Activated CD4-positive, alpha-beta T cell treated with anti-CD3 and anti-CD28 coated beads, Interleukin-2, Interleukin-4, amounts not matched to agents 100 ng/mL and 50 ng/mL, durations not matched to agents 16 hours and 8 hours (primary cell): ENCODE data around the gene DGCR8.

Experiments
- DNase-seq: peaks from one replicate; pipeline ENCODE4 v3.0.0-alpha.2; 2020; ENCODE audit warnings: low spot score

DGCR8 gene

DNA sequence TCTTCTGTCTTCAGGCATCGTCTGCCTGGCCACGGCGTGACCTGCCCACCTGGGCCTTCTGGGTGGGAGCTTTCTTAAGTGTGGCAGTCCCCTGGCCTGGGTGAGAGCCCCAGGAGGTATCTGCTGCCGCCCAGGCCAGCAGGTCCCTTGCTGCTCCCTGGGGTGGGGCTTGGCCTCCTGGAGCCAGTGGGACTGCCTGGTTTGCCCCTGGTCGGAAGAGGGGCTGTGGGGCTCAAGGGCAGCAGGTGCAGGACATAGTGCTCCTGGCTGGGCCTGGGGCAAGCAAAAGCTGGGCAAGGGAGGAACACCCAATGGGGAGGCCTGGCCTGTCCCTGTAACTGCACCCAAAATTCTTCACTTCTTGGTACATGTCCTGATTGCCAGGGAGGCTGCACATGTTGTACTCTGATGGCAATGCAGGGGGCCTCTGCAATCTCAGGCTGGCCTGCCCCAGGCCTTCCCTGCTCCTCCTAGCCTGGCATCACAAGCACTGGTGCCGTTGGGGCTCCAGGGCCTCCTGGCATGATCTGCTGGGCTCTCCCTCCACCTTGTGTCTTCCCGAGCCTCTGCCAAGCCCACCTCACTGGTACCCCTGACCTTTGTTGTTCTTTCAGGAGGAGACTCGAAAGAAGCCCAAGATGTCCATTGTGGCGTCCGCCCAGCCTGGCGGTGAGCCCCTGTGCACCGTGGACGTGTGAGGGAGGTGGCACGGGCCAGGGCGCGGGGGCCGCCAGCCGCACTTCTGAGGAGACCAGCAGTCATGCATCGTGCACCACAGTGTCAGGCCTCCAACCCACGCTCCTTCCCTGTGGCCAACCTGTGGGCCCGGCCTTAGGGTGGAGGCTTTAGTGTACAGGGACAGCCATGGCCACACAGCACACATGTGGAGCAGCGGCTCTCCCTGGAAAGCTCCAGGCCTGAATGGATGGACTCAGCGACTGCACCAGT, 29.6 kb downstream of the DGCR8 start:
- no peak for DNase-seq

- no peak for DNase-seq
Measured at GRCh38 chr22:20110359-20110985, 30.4 kb downstream of the DGCR8 start.

GRCh38 chr22:20111045-20111688, 31.1 kb downstream of the DGCR8 start:
- no peak for DNase-seq

DNA sequence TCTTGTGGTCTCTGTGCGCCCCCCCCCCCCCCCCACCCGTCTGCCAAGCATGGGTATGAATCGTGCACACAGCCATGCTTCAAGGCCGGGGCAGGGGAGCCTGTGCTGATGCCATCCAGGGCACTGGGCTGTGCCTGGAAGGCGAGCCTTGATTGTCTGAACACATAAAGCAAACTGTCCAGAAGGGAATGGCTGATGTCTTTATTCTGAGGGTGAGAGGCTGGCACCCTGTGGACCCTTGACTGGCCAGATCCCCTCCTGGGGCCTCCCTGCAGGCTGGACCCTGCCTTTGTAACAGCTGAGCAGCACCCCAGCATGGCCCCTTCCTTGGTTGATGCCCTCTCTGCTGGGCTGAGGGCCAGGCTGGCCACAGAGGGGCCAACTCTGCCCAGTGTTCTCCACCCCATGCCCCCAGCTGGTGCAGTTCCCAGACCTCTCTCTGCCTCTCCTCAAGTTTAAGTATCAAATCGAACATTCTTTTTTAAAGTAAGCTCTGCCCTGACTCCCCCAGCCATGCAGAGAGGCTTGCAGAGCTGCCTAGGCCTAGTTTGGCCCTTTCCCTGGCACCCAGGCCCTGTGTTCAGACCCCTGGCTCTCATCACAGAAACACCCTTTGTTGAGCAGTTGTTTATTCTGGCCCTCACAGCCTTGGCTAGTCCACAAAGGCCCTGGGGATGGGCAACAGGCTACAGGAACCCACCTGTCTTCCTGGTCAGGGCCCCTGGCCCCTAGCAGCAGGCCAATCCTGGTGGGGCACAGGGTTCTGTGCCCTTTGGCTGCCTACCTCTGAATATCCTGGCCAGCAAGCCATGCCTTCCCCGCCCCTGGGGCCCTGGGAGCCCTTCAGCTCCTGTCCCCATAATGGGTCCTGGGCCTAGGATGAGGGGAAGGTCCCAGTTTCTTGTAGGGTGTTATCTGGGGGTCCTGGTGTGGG, 31.9 kb downstream of the DGCR8 start:
- DNase-seq = no peak

DNA sequence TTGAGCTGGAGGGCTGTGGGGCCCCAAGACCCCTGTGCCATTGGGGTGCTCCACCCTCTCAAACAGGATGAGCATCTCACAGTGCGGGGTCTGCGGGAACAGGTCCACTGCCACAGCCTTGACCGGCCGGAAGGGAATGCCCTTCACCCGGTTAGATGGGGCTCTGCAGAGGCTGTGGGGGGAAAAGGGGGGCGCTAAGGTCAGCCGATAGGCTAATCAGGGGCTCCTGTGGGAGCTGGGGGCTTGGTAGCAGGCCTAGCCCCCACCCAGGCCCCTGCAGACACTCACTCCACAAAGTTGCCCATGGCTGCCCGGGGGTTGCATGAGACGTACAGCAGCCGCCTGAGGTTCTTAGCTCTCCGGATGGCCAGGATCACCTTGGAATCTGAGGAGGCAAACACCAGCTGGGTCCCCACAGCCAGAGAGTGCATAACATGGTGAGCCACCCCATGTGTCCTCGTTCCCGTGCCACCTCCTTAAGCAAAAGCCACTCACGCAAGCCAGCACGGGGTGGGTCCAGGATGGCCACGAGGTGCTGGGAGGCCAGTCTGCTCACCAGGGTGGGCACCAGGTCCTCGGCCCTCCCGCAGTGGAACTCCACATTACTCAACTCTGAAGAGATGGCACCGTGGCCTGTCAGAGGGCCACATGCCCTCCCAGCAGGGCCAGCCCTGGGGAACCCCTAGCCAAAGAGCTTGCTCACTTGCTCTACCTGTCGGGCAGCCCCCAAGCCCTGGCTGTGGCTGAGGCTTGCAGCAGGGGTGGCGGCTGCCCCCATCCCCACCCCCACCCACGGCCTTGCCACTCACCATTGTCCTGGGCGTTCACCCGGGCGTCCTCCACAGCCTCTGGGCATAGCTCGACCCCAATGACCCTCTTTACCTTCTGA, 32.8 kb downstream of the DGCR8 start:
- DNase-seq = no peak

DNA sequence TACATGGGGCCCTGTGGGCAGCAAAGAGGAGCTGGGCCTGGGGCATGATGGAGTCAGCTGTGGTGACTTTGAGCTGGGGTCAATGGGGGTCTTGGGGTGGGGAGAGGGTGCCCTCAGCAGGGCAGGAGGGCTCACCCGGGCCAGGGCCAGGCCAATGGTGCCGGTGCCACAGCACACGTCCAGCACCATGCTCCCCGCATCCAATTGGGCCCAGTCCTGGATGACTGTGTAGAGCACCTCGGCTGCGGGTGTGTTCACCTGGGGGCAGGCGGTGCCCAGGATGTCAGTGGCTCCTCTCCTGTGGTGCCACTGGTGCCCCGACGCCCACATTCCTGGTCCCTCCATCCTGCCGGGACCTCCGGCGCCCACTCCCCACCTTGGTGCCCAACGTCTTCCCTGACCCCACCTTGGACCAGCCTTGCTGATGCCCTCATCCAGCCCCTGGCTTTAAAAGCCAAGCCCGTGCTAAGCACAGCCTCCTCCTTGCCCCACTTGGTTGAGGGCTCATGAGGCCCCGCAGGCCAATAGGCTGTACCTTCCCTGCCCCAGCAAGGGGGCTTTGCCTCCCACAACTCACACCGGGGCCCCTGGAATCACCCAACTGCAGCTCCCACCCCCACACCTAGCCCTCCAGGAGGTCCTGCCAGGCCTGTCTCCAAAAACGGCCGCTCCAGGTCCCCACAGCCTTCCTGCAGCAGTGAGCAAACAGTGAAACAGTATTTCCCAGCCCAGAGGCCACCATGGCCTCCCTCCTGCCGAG, 33.7 kb downstream of the DGCR8 start:
- DNase-seq = no peak

DNA sequence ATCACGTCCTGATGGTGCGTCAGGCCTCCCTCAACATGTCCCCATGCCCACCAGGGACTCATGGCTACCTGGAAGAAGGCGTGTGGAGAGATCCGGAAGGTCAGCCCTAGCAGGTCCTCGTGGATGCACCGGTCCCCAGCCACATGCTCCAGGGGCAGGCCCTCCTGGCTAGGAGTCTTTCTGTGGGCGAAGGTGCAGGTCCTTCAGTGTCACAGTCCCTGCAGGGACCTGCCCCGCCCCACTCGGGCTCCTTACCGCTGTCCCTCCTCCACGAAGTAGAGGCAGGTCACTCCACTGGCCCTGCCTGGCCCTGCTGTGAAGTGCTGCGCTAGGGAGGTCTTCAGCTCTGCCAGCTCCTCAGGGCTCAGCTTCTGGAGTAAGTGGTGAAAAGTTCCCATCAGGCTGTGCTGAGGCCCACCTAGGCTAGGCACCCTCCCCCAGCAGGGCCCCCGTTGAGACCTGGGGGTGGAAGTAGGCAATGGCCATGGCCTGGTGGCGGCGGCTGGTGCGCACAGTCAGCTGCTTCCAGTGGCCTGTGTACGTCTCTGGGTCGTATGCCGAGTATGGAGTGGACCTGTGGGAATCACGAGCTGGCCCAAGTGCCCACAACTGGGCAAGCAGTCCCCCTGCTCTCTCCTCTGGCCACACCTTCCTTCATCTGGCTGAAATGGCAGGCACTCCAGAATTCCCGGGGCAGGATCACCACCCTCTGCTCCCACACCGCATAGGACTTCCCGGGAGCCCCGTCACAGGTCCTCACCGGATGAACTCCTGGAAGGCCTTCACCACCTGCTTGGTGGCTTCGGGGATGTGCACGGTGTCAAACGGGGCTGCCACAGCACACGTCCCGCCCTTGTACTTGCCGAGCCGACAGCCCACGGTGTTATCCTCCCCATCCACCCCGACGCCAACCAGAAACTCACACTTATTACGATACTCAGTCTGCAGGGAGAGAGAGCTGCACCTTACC, 34.8 kb downstream of the DGCR8 start:
- no peak for DNase-seq

GRCh38 chr22:20115691-20116375, 35.8 kb downstream of the DGCR8 start, which contains the start of gene RANBP1:
TSS of gene RANBP1 (plus strand) at chr22:20116104. CDS start at chr22:20116185, 81 bp downstream.
- DNase-seq = no peak

DNA sequence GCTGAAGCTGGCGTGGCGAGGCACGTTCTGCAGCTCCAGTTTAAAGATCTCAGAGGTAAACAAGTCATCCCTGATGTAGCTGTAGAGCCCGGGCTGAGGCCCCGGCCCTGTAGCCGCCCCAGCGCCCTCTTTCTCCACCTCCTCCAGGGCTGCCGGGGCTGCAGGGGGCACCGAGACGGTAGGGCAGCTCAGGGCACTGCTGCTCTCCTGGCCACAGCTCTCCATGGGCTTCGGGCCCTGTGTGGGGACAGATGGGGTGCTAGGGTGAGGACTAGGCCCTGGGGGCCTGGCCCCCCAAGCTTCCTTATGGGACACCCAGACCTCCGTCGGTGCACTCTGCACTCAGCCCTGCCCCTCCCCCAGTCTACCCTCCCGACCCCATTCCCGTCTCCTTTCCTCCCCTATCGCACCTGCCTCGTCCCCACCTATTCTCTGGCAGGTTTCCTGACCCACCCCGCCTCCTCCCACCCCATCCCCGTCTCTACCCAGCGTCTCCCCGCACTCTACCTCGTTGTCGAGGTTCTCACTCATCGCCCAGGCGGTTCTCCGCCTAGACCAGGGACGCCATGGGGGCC, 36.4 kb downstream of the DGCR8 start:
- no peak for DNase-seq

DNA sequence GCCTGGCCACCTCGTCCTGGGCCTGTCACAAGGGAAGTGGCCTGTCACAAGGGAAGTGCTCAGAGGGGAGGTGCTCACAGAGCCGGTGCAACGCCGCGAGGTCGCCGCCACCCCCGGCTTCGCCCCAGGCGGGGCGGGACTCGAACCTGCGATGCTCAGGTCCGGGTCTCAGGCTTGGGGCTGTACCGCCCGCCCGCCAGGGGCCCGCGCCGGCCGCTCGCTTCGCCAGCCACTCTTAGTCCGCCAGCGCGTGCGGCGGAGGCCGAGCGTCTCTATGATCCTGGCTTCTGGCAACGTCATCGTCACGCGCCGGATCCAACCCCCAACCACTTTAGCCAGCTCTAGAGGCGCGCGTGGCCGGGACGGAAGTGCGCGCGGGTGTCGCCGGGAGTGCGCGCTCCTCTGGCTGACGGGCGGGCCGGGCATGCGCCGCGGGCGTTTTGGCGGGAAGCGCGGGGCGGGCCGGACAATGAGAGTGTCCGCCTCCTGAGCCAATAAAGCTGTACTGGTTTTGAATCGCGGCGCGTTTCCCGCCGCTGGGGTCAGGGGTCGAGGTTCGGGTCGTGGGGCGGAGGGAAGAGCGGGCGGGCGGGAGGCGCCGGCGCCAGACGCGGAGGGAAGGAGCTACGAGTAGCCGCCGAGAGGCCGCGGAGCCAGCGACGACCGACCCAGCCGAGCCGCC, 37.1 kb downstream of the DGCR8 start, which contains the start of gene TRMT2A:
Gene TRMT2A, minus strand, starts transcription at position 276 of the 682 bp plus-strand sequence. CDS start 320 bp downstream, outside the sequence.
- DNase-seq = peak; percentile 97

DNA sequence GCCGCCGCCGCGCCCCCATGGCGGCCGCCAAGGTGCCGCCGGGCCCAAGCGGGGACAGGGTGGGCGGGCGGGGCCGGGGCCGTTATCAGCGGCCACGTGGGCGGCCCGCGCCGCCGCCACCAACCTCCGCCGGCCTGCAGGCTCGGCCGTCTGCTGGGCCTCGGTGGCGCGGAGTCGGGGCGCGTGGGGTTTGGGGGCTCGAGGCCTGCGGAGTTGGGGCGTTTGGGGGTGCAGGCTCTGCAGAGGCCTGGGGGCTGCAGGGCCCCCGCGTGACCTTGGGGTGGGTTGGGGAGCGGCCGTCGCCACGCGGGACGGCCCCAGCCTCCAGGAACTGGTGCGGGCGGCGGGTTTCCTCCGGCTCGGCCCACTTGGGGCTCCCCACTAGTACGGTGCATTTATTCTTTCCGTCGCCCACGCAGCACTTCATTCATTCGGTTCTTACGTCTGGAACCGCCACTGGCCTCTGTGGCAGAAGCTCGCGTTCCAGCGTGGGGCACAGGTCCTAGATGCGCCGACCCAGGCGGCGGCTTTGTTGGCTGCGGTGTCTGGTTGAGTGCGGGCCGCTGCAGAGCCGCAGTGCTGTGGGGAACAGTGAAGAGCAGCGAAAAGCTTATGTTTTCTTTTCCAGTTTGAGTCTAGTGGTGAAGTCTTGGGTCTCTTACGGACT, 37.7 kb downstream of the DGCR8 start:
- peak; percentile 44 for DNase-seq

DNA sequence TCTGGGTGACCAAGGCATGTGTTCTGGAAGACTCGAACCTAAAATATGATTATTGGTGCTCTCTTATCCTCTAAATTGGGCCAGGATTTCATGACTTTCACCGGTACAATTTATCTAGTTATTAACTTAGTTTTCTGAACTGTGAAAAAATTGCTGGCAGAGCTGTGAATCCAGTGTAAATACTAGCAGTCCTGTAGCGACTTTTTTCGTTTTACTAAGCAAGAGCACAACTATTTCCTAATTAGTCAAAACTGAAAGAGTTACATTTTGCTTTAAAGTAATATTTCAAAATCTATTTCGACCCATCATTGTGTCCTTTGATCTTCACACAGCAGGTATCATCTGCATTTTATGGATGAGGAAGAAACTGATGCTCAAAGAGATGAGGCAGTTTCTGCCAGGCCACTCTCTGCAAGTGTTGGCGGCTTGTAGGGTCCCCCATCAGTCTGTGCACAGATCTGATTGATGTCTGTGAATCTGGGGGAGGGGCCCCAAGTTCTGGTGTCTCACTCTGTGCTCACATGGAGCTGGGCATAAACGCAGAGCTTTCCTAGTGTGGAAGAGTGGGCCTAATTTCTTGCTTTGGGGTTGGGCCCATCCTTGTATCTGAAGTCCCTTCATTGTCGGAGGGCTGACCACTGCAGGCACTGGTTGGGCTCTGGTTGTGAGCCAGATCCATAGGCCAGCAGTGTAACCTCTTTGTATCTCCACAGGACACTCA, 38.4 kb downstream of the DGCR8 start:
- no peak for DNase-seq

- no peak for DNase-seq
Measured at GRCh38 chr22:20121856-20122415, 41.9 kb downstream of the DGCR8 start.

GRCh38 chr22:20123366-20124082, 43.5 kb downstream of the DGCR8 start:
- no peak for DNase-seq
